HEK293 (cell line): ENCODE results near the gene ZNF579.
A peak's percentile ranks its signal among the peaks of the same experiment; 100 is the strongest.
"Not testable (repeated sequence)": the region's sequence is repeated elsewhere in the genome, so short reads cannot be mapped to it uniquely, and the experiment has no call there.

Experiments used
- CTCF ChIA-PET: fragments of 350-600 bp; formaldehyde crosslinking; extraction: SDS; loops from one replicate; lab custom pipeline; 2021; ENCODE audit warnings: antibody characterized with exemption; lab: Yijun Ruan, JAX
- POLR2A ChIA-PET: fragments of 300-600 bp; formaldehyde crosslinking; extraction: SDS; loops from one replicate; lab custom pipeline; 2020; ENCODE audit warnings: antibody characterized with exemption, inconsistent platforms; lab: Yijun Ruan, JAX
- H3K27ac ChIP-seq: fragments of 200-500 bp; sonication (Bioruptor generic); 2 replicates; pipeline ENCODE4 v1.5.1; 2014; ENCODE audit warnings: low read depth, low read length, control low read depth, inconsistent platforms; ENCODE audit errors: extremely low read depth
- H3K36me3 ChIP-seq, 2 experiments: fragments of 200-500 bp in 1 of 2; sonication (Bioruptor generic) in 1 of 2; 1 replicate in 1 of 2; 2 replicates in 1 of 2; pipeline ENCODE4 v1.5.1; 2014 to 2017; ENCODE audit warnings: inconsistent platforms in 2 of 2, low read length in 2 of 2; ENCODE audit not compliant: control insufficient read depth in 2 of 2, insufficient read depth in 1 of 2
- H3K4me1 ChIP-seq: fragments of 200-500 bp; sonication (Bioruptor generic); 2 replicates; pipeline ENCODE4 v1.5.1; 2014; ENCODE audit warnings: mild to moderate bottlenecking, low read length, inconsistent platforms; ENCODE audit not compliant: control insufficient read depth, insufficient read depth
- H3K4me3 ChIP-seq: 2 replicates; pipeline ENCODE4 v1.5.1; 2011; ENCODE audit warnings: low read depth, mild to moderate bottlenecking, control low read depth, low read length, moderate library complexity
- H3K9me3 ChIP-seq: fragments of 200-500 bp; sonication (Bioruptor generic); 2 replicates; pipeline ENCODE4 v1.5.1; 2014; ENCODE audit warnings: low read depth, low read length, inconsistent platforms; ENCODE audit not compliant: control insufficient read depth, insufficient read depth
- SCRT2 ChIP-seq: fragments of 450-650 bp; formaldehyde crosslinking; IDR thresholded peaks from 2 replicates; pipeline ENCODE4 v1.5.1; 2016; ENCODE audit warnings: missing biosample characterization, missing genetic modification characterization
- ZBTB17 ChIP-seq: fragments of 450-650 bp; formaldehyde crosslinking; IDR thresholded peaks from 2 replicates; pipeline ENCODE4 v1.5.1; 2016; ENCODE audit warnings: missing biosample characterization, missing genetic modification characterization
- ZNF114 ChIP-seq: fragments of 450-650 bp; formaldehyde crosslinking; IDR thresholded peaks from 2 replicates; pipeline ENCODE4 v1.5.0; 2017; ENCODE audit warnings: missing biosample characterization, missing genetic modification characterization
- ZNF140 ChIP-seq: fragments of 450-650 bp; formaldehyde crosslinking; IDR thresholded peaks from 2 replicates; pipeline ENCODE4 v1.5.1; 2016; ENCODE audit warnings: missing biosample characterization, missing genetic modification characterization
- ZNF169 ChIP-seq: fragments of 450-650 bp; formaldehyde crosslinking; IDR thresholded peaks from 2 replicates; pipeline ENCODE4 v1.5.1; 2016; ENCODE audit warnings: missing biosample characterization, missing genetic modification characterization
- ZNF311 ChIP-seq: fragments of 450-650 bp; formaldehyde crosslinking; IDR thresholded peaks from 2 replicates; pipeline ENCODE4 v1.5.1; 2017; ENCODE audit warnings: missing biosample characterization, missing genetic modification characterization, borderline replicate concordance
- ZNF366 ChIP-seq: fragments of 450-650 bp; formaldehyde crosslinking; conservative IDR thresholded peaks from 2 replicates; pipeline ENCODE4 v1.5.1; 2016; ENCODE audit warnings: missing biosample characterization, missing genetic modification characterization
- ZNF544 ChIP-seq: fragments of 450-650 bp; formaldehyde crosslinking; IDR thresholded peaks from 2 replicates; pipeline ENCODE4 v1.5.0; 2017; ENCODE audit warnings: missing biosample characterization, missing genetic modification characterization
- ZNF791 ChIP-seq: fragments of 450-650 bp; formaldehyde crosslinking; IDR thresholded peaks from 2 replicates; pipeline ENCODE4 v1.5.1; 2016; ENCODE audit warnings: missing biosample characterization, missing genetic modification characterization
- ZNF837 ChIP-seq: fragments of 450-650 bp; formaldehyde crosslinking; IDR thresholded peaks from 2 replicates; pipeline ENCODE4 v1.5.1; 2016; ENCODE audit warnings: missing biosample characterization, missing genetic modification characterization
- TF ChIP-seq, protein P1 (sequence below): fragments of 450-650 bp; formaldehyde crosslinking; IDR thresholded peaks from 2 replicates; pipeline ENCODE4 v1.5.1; 2017; ENCODE audit warnings: missing biosample characterization, missing genetic modification characterization
- TF ChIP-seq, protein P2 (sequence below): fragments of 450-650 bp; formaldehyde crosslinking; IDR thresholded peaks from 2 replicates; pipeline ENCODE4 v1.5.1; 2016; ENCODE audit warnings: missing biosample characterization, missing genetic modification characterization
- TF ChIP-seq, protein P3 (sequence below): fragments of 450-650 bp; formaldehyde crosslinking; IDR thresholded peaks from 2 replicates; pipeline ENCODE4 v1.5.1; 2017; ENCODE audit warnings: missing biosample characterization, missing genetic modification characterization
- TF ChIP-seq, protein P4 (sequence below): fragments of 450-650 bp; formaldehyde crosslinking; IDR thresholded peaks from 2 replicates; pipeline ENCODE4 v1.5.1; 2016; ENCODE audit warnings: missing biosample characterization, missing genetic modification characterization, borderline replicate concordance

The ZNF579 gene

DNA sequence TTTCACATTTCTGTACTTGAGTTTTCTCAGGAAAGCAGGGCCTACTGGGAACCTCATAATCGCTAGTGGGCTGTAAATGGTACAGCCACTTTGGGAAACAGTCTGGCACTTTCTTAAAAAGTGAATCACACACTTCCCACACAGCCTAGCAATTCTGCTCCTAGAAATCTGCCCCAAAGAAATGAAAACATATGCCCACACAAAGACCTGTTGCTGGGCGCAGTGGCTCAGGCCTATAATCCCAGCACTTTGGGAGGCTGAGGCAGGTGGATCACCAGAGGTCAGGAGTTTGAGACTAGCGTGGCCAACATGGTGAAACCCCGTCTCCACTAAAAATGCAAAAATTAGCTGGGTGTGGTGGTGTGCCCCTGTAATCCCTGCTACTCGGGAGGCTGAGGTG lies 11.2 kb downstream of the ZNF579 start:
- TF ChIP-seq SCRT2 (tag by site-specific recombination): peak; percentile 47
- TF ChIP-seq ZNF140: peak; percentile 92
- H3K4me3 ChIP-seq, H3K9me3 ChIP-seq, CTCF ChIA-PET, H3K4me1 ChIP-seq, H3K36me3 ChIP-seq, H3K27ac ChIP-seq: not testable (repeated sequence)
- POLR2A ChIA-PET: interaction anchor here (1.0 kb wide), 1 partner anchor 35 kb away, joined by 6 read pairs; no protein-coding TSS in a partner anchor

DNA sequence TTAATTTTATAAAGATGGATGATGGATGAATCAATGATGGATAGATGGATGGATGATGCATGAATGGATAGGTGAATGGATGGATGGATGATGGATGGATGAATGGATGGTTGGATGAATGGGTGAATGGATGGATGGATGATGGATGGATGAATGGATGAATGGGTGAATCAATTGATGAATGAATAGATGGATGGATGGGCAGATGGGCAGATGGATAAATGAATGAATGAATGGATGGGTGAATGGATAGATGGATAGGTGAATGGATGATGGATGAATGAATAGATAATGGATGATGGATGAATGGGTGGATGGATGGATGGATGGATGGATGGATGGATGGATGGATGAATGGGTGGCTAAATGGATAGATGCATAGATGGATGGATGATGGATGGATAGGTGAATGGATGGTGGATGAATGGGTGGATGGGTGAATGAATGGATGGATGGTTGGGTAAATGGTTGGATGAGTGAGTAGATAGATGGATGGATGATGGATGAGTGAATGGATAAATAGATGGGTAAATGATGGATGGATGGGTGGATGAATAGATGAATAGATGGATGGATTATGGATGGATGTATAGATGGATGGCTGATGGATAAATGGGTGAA lies 12.8 kb downstream of the ZNF579 start:
- Histone ChIP-seq H3K9me3 (no peaks in the 10 kb centered on the region), H3K4me3 (no peak overlapping the region), H3K36me3 (no peaks in the 10 kb centered on the region), H3K27ac (no peak overlapping the region), H3K4me1 (no peaks in the 10 kb centered on the region)
- TF ChIP-seq ZNF837 (tag by site-specific recombination): no peak
- 0 out of 2 replicates have a peak, but pooled peaks have one; percentile 52 for TF ChIP-seq ZNF311 (tag by site-specific recombination)
- peak; percentile 100 for TF ChIP-seq ZBTB17 (tag by site-specific recombination)
- peak; percentile 98 for TF ChIP-seq ZNF366 (tag by site-specific recombination)
- TF ChIP-seq, protein P1, sequence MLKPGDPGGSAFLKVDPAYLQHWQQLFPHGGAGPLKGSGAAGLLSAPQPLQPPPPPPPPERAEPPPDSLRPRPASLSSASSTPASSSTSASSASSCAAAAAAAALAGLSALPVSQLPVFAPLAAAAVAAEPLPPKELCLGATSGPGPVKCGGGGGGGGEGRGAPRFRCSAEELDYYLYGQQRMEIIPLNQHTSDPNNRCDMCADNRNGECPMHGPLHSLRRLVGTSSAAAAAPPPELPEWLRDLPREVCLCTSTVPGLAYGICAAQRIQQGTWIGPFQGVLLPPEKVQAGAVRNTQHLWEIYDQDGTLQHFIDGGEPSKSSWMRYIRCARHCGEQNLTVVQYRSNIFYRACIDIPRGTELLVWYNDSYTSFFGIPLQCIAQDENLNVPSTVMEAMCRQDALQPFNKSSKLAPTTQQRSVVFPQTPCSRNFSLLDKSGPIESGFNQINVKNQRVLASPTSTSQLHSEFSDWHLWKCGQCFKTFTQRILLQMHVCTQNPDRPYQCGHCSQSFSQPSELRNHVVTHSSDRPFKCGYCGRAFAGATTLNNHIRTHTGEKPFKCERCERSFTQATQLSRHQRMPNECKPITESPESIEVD: no peak
- 0 out of 2 replicates have a peak, but pooled peaks have one; percentile 17 for TF ChIP-seq ZNF544 (tag by site-specific recombination)
- TF ChIP-seq ZNF791 (tag by site-specific recombination): peak; percentile 50; the same call in 1 of the 2 replicates
- TF ChIP-seq ZNF169 (tag by site-specific recombination): 0 out of 2 replicates have a peak, but pooled peaks have one; percentile 61
- TF ChIP-seq, protein P2, sequence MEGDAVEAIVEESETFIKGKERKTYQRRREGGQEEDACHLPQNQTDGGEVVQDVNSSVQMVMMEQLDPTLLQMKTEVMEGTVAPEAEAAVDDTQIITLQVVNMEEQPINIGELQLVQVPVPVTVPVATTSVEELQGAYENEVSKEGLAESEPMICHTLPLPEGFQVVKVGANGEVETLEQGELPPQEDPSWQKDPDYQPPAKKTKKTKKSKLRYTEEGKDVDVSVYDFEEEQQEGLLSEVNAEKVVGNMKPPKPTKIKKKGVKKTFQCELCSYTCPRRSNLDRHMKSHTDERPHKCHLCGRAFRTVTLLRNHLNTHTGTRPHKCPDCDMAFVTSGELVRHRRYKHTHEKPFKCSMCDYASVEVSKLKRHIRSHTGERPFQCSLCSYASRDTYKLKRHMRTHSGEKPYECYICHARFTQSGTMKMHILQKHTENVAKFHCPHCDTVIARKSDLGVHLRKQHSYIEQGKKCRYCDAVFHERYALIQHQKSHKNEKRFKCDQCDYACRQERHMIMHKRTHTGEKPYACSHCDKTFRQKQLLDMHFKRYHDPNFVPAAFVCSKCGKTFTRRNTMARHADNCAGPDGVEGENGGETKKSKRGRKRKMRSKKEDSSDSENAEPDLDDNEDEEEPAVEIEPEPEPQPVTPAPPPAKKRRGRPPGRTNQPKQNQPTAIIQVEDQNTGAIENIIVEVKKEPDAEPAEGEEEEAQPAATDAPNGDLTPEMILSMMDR (tag by site-specific recombination): no peak
- 0 out of 2 replicates have a peak, but pooled peaks have one; percentile 85 for TF ChIP-seq ZNF114 (tag by site-specific recombination)
- TF ChIP-seq, protein P3, sequence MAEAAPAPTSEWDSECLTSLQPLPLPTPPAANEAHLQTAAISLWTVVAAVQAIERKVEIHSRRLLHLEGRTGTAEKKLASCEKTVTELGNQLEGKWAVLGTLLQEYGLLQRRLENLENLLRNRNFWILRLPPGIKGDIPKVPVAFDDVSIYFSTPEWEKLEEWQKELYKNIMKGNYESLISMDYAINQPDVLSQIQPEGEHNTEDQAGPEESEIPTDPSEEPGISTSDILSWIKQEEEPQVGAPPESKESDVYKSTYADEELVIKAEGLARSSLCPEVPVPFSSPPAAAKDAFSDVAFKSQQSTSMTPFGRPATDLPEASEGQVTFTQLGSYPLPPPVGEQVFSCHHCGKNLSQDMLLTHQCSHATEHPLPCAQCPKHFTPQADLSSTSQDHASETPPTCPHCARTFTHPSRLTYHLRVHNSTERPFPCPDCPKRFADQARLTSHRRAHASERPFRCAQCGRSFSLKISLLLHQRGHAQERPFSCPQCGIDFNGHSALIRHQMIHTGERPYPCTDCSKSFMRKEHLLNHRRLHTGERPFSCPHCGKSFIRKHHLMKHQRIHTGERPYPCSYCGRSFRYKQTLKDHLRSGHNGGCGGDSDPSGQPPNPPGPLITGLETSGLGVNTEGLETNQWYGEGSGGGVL: no peak
- CTCF ChIA-PET: no interaction called here
- POLR2A ChIA-PET: no interaction called here

DNA sequence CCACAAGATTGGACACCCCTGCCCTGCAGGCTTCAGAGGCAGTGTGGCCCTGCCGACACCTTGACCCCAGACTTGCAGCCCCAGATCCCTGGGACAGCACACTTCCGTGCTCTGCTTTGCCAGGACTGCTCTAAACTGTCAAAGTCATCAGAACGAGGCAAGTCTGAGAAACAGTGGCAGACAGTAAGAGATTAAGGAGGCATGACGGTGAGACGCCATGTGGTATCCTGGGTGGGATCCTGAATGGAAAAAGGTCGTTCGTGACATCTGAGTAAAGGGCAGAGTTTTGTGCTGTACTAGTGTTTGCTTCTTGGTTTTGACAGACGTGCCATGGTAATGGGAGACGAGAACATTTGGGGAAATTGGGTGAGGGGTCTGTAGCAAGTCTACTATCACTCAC lies 13.8 kb downstream of the ZNF579 start:
- Histone ChIP-seq H3K9me3 (no peaks in the 10 kb centered on the region), H3K4me3 (no peak overlapping the region), H3K4me1 (no peaks in the 10 kb centered on the region), H3K36me3 (no peaks in the 10 kb centered on the region), H3K27ac (no peak overlapping the region)
- TF ChIP-seq, protein P4, sequence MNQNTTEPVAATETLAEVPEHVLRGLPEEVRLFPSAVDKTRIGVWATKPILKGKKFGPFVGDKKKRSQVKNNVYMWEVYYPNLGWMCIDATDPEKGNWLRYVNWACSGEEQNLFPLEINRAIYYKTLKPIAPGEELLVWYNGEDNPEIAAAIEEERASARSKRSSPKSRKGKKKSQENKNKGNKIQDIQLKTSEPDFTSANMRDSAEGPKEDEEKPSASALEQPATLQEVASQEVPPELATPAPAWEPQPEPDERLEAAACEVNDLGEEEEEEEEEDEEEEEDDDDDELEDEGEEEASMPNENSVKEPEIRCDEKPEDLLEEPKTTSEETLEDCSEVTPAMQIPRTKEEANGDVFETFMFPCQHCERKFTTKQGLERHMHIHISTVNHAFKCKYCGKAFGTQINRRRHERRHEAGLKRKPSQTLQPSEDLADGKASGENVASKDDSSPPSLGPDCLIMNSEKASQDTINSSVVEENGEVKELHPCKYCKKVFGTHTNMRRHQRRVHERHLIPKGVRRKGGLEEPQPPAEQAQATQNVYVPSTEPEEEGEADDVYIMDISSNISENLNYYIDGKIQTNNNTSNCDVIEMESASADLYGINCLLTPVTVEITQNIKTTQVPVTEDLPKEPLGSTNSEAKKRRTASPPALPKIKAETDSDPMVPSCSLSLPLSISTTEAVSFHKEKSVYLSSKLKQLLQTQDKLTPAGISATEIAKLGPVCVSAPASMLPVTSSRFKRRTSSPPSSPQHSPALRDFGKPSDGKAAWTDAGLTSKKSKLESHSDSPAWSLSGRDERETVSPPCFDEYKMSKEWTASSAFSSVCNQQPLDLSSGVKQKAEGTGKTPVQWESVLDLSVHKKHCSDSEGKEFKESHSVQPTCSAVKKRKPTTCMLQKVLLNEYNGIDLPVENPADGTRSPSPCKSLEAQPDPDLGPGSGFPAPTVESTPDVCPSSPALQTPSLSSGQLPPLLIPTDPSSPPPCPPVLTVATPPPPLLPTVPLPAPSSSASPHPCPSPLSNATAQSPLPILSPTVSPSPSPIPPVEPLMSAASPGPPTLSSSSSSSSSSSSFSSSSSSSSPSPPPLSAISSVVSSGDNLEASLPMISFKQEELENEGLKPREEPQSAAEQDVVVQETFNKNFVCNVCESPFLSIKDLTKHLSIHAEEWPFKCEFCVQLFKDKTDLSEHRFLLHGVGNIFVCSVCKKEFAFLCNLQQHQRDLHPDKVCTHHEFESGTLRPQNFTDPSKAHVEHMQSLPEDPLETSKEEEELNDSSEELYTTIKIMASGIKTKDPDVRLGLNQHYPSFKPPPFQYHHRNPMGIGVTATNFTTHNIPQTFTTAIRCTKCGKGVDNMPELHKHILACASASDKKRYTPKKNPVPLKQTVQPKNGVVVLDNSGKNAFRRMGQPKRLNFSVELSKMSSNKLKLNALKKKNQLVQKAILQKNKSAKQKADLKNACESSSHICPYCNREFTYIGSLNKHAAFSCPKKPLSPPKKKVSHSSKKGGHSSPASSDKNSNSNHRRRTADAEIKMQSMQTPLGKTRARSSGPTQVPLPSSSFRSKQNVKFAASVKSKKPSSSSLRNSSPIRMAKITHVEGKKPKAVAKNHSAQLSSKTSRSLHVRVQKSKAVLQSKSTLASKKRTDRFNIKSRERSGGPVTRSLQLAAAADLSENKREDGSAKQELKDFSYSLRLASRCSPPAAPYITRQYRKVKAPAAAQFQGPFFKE: no peak
- ChIA-PET CTCF (no interaction called here), POLR2A (interaction anchor here (0.9 kb wide), 1 partner anchor 14 kb away, joined by 5 read pairs; no protein-coding TSS in a partner anchor)
